HepG2 (cell line): Measurements from ENCODE around the gene STK32B. TPM values are rescaled to one million over a fixed set of nuclear protein-coding genes. Genes with fewer than 3 reads are reported as not detected.

ENCODE experiments used
- ATAC-seq: fragments of 200-7000 bp; cut with Tn5 transposase; 3 replicates; pipeline ENCODE4 v1.9.1; 2020; ENCODE audit warnings: mild to moderate bottlenecking, moderate library complexity
- BruUV-seq: library from RNA; stranded (reverse); fragments of 400-500 nt; replicated peaks from 2 replicates; lab custom pipeline; 2021; lab: Mats Ljungman, UMichigan
- CTCF ChIA-PET: fragments of 300-600 bp; formaldehyde crosslinking; extraction: SDS; loops from one replicate; lab custom pipeline; 2021; ENCODE audit warnings: low total read pairs, inconsistent platforms, low intra/inter-chr PET ratio; lab: Yijun Ruan, JAX
- POLR2A ChIA-PET: fragments of 350-600 bp; sonication (Branson Sonifier 250); formaldehyde crosslinking; loops from one replicate; lab custom pipeline; 2020; ENCODE audit warnings: antibody characterized with exemption, inconsistent platforms; lab: Yijun Ruan, JAX
- DNase-seq: peaks from one replicate; pipeline ENCODE4 v3.0.0-alpha.2; 2015; ENCODE audit warnings: low spot score
- FAIRE-seq: peaks from 3 replicates; lab custom pipeline; 2011; peaks lifted over from hg19 to GRCh38; lab: Jason Lieb, UNC
- H2AFZ ChIP-seq: one replicate; pipeline ENCODE4 v1.6.1; 2011; ENCODE audit warnings: low read length, inconsistent platforms
- H3K27ac ChIP-seq: fragments of 300-600 bp; 3 replicates; pipeline ENCODE4 v1.8.0; 2011; ENCODE audit warnings: mixed run types, mild to moderate bottlenecking, mixed read lengths, low read length, inconsistent platforms; ENCODE audit not compliant: insufficient read depth; ENCODE audit errors: extremely low read length
- H3K27me3 ChIP-seq, 2 experiments: fragments of 200-600 bp in 1 of 2; 2 replicates in 1 of 2; 3 replicates in 1 of 2; pipeline versions ENCODE4 v1.6.0 to v1.8.0; 2011; ENCODE audit warnings: low read length in 2 of 2, mild to moderate bottlenecking in 2 of 2, moderate library complexity in 2 of 2, inconsistent platforms in 1 of 2; ENCODE audit not compliant: insufficient read depth in 2 of 2, control insufficient read depth in 1 of 2
- H3K36me3 ChIP-seq, 2 experiments: fragments of 200-600 bp in 1 of 2; replicated peaks in 1 of 2; 2 replicates in 1 of 2; 3 replicates in 1 of 2; pipeline versions ENCODE4 v1.5.1 to v1.8.0; 2011; ENCODE audit warnings: low read length in 2 of 2, inconsistent platforms in 1 of 2; ENCODE audit not compliant: insufficient read depth in 2 of 2, control insufficient read depth in 1 of 2
- H3K4me1 ChIP-seq: 2 replicates; pipeline ENCODE4 v1.5.1; 2012; ENCODE audit warnings: low read length, inconsistent platforms; ENCODE audit not compliant: insufficient read depth
- H3K4me2 ChIP-seq: 2 replicates; pipeline ENCODE4 v1.6.0; 2011; ENCODE audit warnings: low read depth, low read length, inconsistent platforms
- H3K4me3 ChIP-seq, 3 experiments: fragments of 200-600 bp in 1 of 3; sonication (generic), shearing (Covaris generic) in 1 of 3; replicated peaks in 1 of 3; 2 replicates each; pipeline ENCODE4 v1.5.1; 2011 to 2016; ENCODE audit warnings: low read length in 3 of 3, inconsistent platforms in 2 of 3, low read depth in 2 of 3, mild to moderate bottlenecking in 2 of 3, control low read depth in 1 of 3, mixed read lengths in 1 of 3; ENCODE audit not compliant: insufficient read depth in 1 of 3
- H3K79me2 ChIP-seq: one replicate; pipeline ENCODE4 v1.6.1; 2011; ENCODE audit warnings: low read length, inconsistent platforms; ENCODE audit not compliant: insufficient read depth
- H3K9ac ChIP-seq: 2 replicates; pipeline ENCODE4 v1.6.0; 2011; ENCODE audit warnings: mild to moderate bottlenecking, low read depth, low read length, inconsistent platforms; ENCODE audit not compliant: insufficient read depth
- H3K9me3 ChIP-seq: 2 replicates; pipeline ENCODE4 v1.5.1; 2012; ENCODE audit warnings: mild to moderate bottlenecking, low read length
- H4K20me1 ChIP-seq: 2 replicates; pipeline ENCODE4 v1.6.0; 2011; ENCODE audit warnings: inconsistent platforms, mild to moderate bottlenecking, low read length, moderate library complexity; ENCODE audit not compliant: insufficient read depth
- ARHGAP35 ChIP-seq: sonication (generic); formaldehyde crosslinking; IDR thresholded peaks from 2 replicates; pipeline ENCODE4 v1.9.0; 2022; ENCODE audit warnings: mild to moderate bottlenecking, inconsistent platforms, moderate library complexity, missing genetic modification reagents, borderline replicate concordance
- BCLAF1 ChIP-seq: fragments of 450-650 bp; IDR thresholded peaks from 2 replicates; pipeline ENCODE4 v1.6.1; 2017; ENCODE audit warnings: mild to moderate bottlenecking
- FOXP1 ChIP-seq, 2 experiments: fragments of 450-650 bp in 1 of 2; IDR thresholded peaks; 2 replicates each; pipeline ENCODE4 v1.6.1; 2017 to 2018; ENCODE audit warnings: antibody characterized with exemption in 1 of 2
- GRHL1 ChIP-seq: sonication (generic); formaldehyde crosslinking; conservative IDR thresholded peaks from 2 replicates; pipeline ENCODE4 v1.8.0; 2022; ENCODE audit warnings: missing genetic modification reagents
- HINFP ChIP-seq: sonication (generic); formaldehyde crosslinking; IDR thresholded peaks from 2 replicates; pipeline ENCODE4 v1.4.0; 2020; ENCODE audit warnings: low read depth, mild to moderate bottlenecking, missing genetic modification reagents
- HNRNPK ChIP-seq: fragments of 200-400 bp; formaldehyde crosslinking; IDR thresholded peaks from 2 replicates; pipeline ENCODE4 v1.6.1; 2018; ENCODE audit warnings: low read length, low read depth, moderate library complexity, mild to moderate bottlenecking; ENCODE audit not compliant: poor library complexity, severe bottlenecking
- IKZF1 ChIP-seq: fragments of 450-650 bp; IDR thresholded peaks from 2 replicates; pipeline ENCODE4 v1.7.1; 2016
- PTBP1 ChIP-seq: fragments of 200-400 bp; formaldehyde crosslinking; IDR thresholded peaks from 2 replicates; pipeline ENCODE4 v1.6.1; 2018; ENCODE audit warnings: low read length, low read depth; ENCODE audit not compliant: poor library complexity, severe bottlenecking
- RFX1 ChIP-seq: fragments of 450-650 bp; IDR thresholded peaks from 2 replicates; pipeline ENCODE4 v1.6.1; 2017
- SCMH1 ChIP-seq: sonication (generic); formaldehyde crosslinking; IDR thresholded peaks from 2 replicates; pipeline ENCODE4 v1.9.0; 2021; ENCODE audit warnings: missing genetic modification reagents, mild to moderate bottlenecking, borderline replicate concordance
- SOX6 ChIP-seq, 2 experiments: fragments of 450-650 bp in 1 of 2; sonication (generic) in 1 of 2; formaldehyde crosslinking in 1 of 2; IDR thresholded peaks; 2 replicates each; pipeline versions ENCODE4 v1.4.0 to v1.6.1; 2017 to 2020; ENCODE audit warnings: antibody characterized with exemption in 1 of 2, mild to moderate bottlenecking in 1 of 2, missing genetic modification reagents in 1 of 2
- WGBS: methylation state at CpG from one replicate; pipeline ENCODE4 v1.1.6; 2017; ENCODE audit warnings: low lambda C conversion rate; 5-methylcytosine and 5-hydroxymethylcytosine counted together
- in situ Hi-C: cut with HindIII; loops from 2 replicates; pipeline ENCODE4 v1.10.0; 2017; ENCODE audit warnings: low pct_unique_long_range_greater_than_20kb; ENCODE audit not compliant: extremely low pct_ligation_motif_present
- intact Hi-C: fragments of 100-400 bp; cut with micrococcal nuclease; formaldehyde crosslinking; loops from one replicate; pipeline ENCODE4 v1.10.0; 2022; ENCODE audit not compliant: unreplicated experiment
- polyA plus RNA-seq, 8 experiments: library from polyadenylated mRNA; depleted of rRNA in 3 of 8; stranded (reverse) in 7 of 8; unstranded in 1 of 8; fragments of >200 nt; fragmentation: Illumina TruSeq in 4 of 8; extraction: Trizol in 4 of 8; gene quantifications; 2 replicates each; pipeline versions ENCODE4 v1.2.1 to v1.2.3, GENCODE V29; 2011 to 2016; ENCODE audit warnings: low read depth in 4 of 8, missing spikeins in 1 of 8, mixed read lengths in 1 of 8; ENCODE audit not compliant: insufficient read depth in 1 of 8
- total RNA-seq, 5 experiments: library from RNA; depleted of rRNA; stranded (reverse); fragments of >200 nt; fragmentation: Illumina TruSeq; extraction: Trizol; gene quantifications; 2 replicates each; pipeline ENCODE4 v1.2.3, GENCODE V29; 2016; ENCODE audit warnings: low read depth in 1 of 5

Gene STK32B
- total and polyA plus RNA-seq, 2 of the 13 experiments (the other 11 are each of a cell fraction or from before 2014, with no cell fraction given): not detected

GRCh38 chr4:5395781-5396180, 344.5 kb downstream of the STK32B start (continued):
- no peak for TF ChIP-seq HINFP
- no peak for TF ChIP-seq PTBP1
- no peak for TF ChIP-seq SOX6 (IDR thresholded peaks at IDR 0.05)
- no peak for TF ChIP-seq SOX6 (CRISPR knock-in tag; IDR thresholded peaks at IDR 0.05)
- TF ChIP-seq BCLAF1: no peak
- TF ChIP-seq, all 625 proteins: peak for 0

- ATAC-seq: no peak
These were observed 346.8 kb downstream of the STK32B start for GRCh38 chr4:5398056-5398455.

More at GRCh38 chr4:5398056-5398455, 346.8 kb downstream of the STK32B start:
- Histone ChIP-seq H3K9me3 (no peaks in the 10 kb centered on the region), H3K9ac (no peak overlapping the region), H3K79me2 (no peaks in the 10 kb centered on the region), H3K36me3 (no peaks in the 10 kb centered on the region), H4K20me1 (no peaks in the 10 kb centered on the region), H2AFZ (no peak overlapping the region), H3K27me3 (peaks cover 0 to 29% of the 10 kb centered on the region in 2 experiments; a peak in 2 of 5 replicates), H3K27ac (no peak overlapping the region), H3K4me3 (no peak overlapping the region), H3K4me2 (no peak overlapping the region), H3K4me1 (no peaks in the 10 kb centered on the region)
- 0% methylated on average over 3 of the region's 3 CpGs for WGBS
- in situ Hi-C loops (loop anchor here (10.0 kb wide), 1 partner anchor 427 kb away; no protein-coding TSS in a partner anchor), intact Hi-C loops (no loop called here)
- TF ChIP-seq HNRNPK (no peak), IKZF1 (no peak), RFX1 (no peak), FOXP1 (IDR thresholded peaks at IDR 0.05) (no peak), FOXP1 (CRISPR knock-in tag; IDR thresholded peaks at IDR 0.05) (no peak), SCMH1 (no peak), ARHGAP35 (CRISPR knock-in tag) (no peak), GRHL1 (no peak)
- POLR2A ChIA-PET: no interaction called here
- no TSS peak for BruUV-seq
- DNase-seq (no peak), FAIRE-seq (no peak)
- CTCF ChIA-PET: no interaction called here
